Measurements from ENCODE around the gene MFSD8. TPM values are rescaled to one million over a fixed set of nuclear protein-coding genes. Genes with fewer than 3 reads are reported as not detected.
A peak's percentile ranks its signal among the peaks of the same experiment; 100 is the strongest.
"Not testable (repeated sequence)": the region's sequence is repeated elsewhere in the genome, so short reads cannot be mapped to it uniquely, and the experiment has no call there.

MFSD8 gene
- total RNA-seq, 4 donors from 2014 or later: 11.5 to 32.5 (median 18.3) TPM

DNA sequence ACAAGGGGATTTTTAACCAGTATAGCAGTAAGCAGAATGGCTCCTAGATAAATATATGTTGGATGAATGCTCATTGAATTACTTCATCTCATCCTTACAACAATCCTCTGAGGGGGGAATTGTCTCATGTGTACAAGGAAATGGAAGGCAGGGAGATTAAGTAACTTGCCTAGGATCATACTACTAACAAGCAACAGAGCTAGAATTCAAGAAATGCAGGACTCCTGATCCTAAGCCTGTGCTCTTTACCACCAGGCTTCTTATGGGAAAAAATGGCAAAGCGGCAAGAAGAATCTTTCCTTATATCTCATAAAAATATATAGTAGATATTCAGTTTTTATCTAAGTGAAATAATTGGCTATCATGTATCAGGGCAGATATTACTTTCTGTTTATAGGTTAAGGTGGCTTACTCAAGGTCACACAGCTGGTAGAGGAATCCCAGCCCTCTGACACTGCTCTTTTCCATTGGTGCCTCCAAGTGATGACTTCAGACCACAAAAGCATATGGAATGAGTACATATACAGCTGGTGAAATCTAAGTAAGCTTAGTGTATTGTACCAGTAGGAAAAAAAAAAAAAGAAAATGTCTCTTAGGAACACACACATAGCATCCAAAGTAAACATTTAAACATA lies 2.3 kb upstream of the MFSD8 start:
- no peak for ATAC-seq (ENCODE audit: low FRiP score)
- TF ChIP-seq, protein P1, sequence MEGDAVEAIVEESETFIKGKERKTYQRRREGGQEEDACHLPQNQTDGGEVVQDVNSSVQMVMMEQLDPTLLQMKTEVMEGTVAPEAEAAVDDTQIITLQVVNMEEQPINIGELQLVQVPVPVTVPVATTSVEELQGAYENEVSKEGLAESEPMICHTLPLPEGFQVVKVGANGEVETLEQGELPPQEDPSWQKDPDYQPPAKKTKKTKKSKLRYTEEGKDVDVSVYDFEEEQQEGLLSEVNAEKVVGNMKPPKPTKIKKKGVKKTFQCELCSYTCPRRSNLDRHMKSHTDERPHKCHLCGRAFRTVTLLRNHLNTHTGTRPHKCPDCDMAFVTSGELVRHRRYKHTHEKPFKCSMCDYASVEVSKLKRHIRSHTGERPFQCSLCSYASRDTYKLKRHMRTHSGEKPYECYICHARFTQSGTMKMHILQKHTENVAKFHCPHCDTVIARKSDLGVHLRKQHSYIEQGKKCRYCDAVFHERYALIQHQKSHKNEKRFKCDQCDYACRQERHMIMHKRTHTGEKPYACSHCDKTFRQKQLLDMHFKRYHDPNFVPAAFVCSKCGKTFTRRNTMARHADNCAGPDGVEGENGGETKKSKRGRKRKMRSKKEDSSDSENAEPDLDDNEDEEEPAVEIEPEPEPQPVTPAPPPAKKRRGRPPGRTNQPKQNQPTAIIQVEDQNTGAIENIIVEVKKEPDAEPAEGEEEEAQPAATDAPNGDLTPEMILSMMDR (IDR thresholded peaks at IDR 0.05): no peak
- no peak for DNase-seq (ENCODE audit: low spot score)

DNA sequence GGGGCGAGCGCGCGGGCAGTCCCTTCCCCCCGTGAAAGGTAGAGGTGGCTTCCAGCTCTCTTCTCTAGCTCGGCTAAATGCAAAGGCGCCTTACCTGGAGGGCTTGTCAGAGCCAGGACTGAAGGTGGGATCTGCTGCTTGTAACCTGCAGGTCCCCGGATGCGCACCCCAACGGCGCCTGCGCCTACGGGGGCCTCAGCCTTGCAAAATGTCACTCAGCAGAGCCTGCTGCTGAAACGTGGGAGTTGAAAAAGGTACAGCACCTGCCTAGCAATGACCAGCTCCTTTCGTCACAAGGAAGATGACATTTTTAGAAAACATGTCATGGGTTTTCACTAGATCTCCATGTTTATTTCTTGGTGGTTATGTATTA lies 816 bp upstream of the MFSD8 start:
- no peak for DNase-seq (ENCODE audit: low spot score)
- ATAC-seq (ENCODE audit: low FRiP score): peak; percentile 28
- TF ChIP-seq, protein P1 (IDR thresholded peaks at IDR 0.05): no peak

DNA sequence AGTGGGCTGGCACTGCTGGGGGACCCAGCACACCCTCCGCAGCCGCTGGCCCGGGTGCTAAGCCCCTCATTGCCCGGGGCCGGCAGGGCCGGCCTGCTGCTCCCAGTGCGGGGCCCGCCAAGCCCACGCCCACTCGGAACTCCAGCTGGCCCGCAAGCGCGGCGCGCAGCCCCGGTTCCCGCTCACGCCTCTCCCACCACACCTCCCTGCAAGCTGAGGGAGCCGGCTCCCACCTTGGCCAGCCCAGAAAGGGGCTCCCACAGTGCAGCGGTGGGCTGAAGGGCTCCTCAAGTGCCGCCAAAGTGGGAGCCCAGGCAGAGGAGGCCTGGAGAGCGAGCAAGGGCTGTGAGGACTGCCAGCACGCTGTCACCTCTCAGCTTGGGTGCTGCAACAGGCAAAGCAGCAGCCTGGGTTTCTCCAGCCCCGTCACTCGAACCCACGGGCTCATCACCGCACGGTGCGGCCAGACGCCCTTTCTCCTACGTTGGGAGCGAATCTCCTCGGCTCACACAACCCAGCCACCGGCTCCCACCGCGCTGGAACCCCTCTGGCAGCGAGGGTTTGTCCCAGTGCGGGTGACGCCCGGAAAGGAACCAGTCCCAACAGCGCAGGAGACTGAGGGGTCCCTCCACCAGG lies 429 bp downstream of the MFSD8 start:
- DNase-seq (ENCODE audit: low spot score): not testable (repeated sequence)
- ATAC-seq (ENCODE audit: low FRiP score): peak; percentile 7

DNA sequence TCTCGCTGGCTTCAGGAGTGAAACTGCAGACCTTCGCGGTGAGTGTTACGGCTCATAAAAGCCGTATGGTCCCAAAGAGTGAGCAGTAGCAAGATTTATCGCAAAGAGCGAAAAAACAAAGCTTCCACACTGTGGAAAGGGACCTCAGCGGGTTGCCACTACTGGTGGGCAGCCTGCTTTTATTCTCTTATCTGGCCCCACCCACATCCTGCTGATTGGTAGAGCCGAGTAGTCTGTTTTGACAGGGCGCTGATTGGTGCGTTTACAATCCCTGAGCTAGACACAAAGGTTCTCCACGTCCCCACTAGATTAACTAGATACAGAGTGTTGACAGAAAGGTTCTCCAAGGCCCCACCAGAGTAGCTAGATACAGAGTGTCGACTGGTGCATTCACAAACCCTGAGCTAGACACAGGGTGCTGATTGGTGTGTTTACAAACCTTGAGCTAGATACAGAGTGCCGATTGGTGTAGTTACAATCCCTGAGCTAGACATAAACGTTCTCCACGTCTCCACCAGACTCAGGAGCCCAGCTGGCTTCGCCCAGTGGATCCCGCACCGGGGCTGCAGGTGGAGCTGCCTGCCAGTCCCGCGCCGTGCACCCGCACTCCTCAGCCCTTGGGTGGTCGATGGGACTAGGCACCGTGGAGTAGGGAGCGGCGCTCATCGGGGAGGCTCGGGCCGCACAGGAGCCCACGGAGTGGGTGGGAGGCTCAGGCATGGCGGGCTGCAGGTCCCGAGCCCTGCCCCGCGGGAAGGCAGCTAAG lies 1.2 kb downstream of the MFSD8 start:
- ATAC-seq (ENCODE audit: low FRiP score); DNase-seq (ENCODE audit: low spot score): not testable (repeated sequence)

DNA sequence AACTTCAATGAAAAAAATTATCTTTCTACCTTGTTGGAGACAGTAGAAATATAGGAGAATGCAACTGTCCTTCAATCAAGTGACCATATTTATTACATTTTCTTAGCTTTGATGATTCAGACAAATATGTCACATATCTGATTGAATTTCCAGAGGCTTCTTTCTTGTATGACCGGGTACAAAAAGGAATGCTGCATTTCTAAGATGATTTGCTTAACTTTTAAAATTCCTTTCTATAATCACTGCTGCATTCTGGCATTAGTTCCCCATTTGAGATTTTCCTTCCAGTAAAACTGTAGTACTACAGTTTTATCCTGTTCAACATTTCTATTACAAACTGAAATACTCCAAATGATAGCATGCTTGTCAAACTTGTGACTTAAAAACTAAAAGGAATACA lies 5.2 kb downstream of the MFSD8 start:
- TF ChIP-seq, protein P1 (IDR thresholded peaks at IDR 0.05): no peak
- ATAC-seq (ENCODE audit: low FRiP score) (no peak), DNase-seq (ENCODE audit: low spot score) (no peak)

DNA sequence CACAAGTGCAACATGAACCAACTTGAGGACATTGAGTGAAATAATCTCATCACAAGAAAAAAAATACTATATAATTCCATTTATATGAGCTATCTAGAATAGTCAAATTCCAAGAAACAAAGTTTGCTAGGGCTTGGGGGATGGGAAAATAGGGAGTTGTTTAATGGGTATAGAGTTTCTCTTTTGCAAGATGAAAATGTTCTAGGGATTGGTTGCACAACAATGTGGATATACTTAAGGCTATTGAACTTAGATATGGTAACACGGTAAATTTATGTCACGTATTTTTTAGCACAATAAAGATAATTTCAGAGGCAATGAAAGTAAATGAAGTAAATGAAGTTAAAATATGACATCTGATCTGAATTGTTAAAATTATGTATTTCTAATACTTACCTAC lies 7.9 kb downstream of the MFSD8 start:
- DNase-seq (ENCODE audit: low spot score) (no peak), ATAC-seq (ENCODE audit: low FRiP score) (no peak)
- TF ChIP-seq, protein P1 (IDR thresholded peaks at IDR 0.05): no peak

DNA sequence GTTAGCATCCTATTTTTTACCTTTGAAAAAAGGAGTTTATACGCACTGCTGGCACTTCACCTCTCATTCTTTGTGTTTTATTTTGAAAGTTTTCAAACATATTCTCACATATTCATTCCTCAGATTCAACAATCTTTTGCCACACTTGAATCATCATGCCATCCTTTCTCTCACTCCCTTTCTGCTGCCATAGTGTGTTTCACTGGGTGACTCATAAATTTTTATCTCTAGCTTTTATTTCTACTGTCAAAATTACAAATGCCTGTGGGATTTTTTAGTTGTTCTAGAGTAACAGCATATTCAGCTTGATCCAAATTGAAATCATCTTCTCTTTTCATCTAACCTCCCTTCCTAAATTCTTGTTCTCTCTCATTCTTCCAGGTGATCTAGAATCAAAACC lies 28.0 kb downstream of the MFSD8 start:
- ATAC-seq (ENCODE audit: low FRiP score): no peak

DNA sequence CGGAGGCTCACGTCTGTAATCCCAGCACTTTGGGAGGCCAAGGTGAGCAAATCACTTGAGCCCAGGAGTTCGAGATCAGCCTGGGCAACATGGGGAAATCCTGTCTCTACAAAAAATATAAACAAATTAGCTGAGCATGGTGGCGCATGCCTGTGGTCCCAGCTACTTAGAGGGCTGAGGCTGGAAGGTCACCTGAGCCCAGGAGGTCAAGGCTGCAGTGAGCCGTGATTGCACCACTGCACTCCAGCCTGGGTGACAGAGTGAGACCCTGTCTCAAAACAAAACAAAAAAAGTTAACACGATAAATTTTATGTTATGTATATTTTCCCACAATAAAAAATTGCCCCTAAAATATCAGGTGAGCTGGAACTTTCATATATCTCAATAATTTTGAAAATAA lies 33.1 kb downstream of the MFSD8 start:
- not testable (repeated sequence) for DNase-seq (ENCODE audit: low spot score); ATAC-seq (ENCODE audit: low FRiP score)

More for the DNA sequence above, 28.0 kb downstream of the MFSD8 start:
- TF ChIP-seq, protein P1 (IDR thresholded peaks at IDR 0.05): no peak
- no peak for DNase-seq (ENCODE audit: low spot score)
